ENCODE measurements around the gene PKMYT1.

The PKMYT1 gene

GRCh38 chr16:2992383-2993081, 12.3 kb upstream of the PKMYT1 start:
- no peak for DNase-seq

DNA sequence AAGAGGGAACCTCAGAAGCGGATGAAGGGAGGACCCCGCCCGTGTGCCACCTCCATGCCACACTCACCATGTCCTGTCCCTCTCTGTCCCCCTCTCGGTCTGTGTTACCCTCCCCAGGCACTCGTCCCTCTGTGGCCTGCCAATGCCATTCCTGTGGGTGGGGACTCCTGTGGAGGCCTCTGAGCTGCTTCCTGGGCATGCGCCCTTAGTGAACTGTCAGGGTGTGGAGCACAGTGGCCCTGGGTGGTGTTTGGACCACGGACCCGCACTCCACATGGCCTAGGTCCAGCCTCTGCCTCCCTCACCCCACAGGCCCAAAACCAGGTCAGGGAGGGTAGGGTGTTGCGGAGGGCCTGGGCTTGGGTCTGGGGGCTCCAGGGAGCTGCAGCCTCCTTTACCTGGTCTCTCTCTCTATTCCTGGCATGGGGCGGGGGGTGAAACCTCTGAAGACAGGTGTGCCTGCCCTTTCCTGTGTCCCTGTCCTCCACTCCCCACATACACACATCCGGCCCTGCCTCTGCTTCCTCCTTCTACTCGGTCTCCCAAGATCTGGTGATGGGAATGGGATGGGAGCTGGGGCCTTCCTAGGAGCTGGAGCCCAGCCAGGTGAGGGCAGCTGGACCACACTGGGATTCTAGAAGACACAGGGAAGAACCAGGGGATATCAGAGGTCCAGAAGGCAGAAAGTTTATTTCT, 11.5 kb upstream of the PKMYT1 start:
- DNase-seq = no peak

GRCh38 chr16:2990891-2991290, 10.6 kb upstream of the PKMYT1 start:
- DNase-seq = no peak

DNA sequence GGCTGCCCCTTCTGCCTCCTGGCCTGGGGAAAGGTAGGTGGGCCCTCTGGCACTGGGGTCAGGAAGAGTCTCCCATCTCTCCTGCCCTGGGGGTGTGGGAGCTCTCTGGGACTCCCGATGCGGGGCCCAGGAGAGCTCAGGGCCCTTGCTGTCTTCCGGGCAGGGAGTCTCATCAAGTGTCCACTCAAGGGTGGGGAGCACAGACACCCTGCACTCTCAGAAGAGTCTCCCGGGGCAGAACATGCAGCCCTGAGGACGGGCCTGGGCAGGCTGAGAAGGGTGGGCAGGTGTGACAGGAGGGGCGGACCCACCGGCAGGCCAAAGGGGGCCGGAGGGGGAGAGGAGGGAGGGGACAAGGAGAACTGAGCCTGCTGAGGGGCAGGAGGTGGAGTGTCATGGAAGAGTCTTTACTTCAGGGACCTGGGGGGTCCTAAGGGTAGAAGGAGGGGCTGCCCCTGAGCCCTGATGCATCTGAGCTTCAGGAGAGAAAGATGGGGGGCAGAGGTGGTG, 8.4 kb upstream of the PKMYT1 start:
- DNase-seq = no peak

GRCh38 chr16:2987833-2988232, 7.6 kb upstream of the PKMYT1 start:
- DNase-seq = no peak

DNA sequence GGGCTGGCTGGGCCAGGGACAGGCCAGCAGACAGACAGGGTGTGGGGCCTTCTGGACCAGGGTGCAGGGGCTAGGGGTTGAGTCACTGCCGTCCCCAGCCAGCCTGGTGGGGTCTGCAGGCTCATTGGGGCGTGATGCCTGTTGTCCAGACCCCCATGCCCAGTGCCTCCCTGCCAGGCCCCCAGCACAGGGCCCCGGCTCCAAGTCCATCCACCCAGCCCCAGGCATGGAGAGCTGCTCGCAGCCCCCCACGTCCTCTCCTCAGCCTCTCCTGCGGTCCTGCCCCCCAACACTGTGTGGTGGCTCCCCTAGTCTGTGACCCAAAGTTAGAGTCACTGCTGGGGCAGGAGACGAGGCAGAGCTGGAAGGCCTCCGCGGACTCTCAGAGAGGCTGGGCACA, 7.0 kb upstream of the PKMYT1 start:
- no peak for DNase-seq

GRCh38 chr16:2986623-2987188, 6.5 kb upstream of the PKMYT1 start:
- DNase-seq = no peak

- DNase-seq = peak in 5 of 14 donors; percentile 16 to 95 (median 29)
Measured at GRCh38 chr16:2985893-2986355, 5.7 kb upstream of the PKMYT1 start.

DNA sequence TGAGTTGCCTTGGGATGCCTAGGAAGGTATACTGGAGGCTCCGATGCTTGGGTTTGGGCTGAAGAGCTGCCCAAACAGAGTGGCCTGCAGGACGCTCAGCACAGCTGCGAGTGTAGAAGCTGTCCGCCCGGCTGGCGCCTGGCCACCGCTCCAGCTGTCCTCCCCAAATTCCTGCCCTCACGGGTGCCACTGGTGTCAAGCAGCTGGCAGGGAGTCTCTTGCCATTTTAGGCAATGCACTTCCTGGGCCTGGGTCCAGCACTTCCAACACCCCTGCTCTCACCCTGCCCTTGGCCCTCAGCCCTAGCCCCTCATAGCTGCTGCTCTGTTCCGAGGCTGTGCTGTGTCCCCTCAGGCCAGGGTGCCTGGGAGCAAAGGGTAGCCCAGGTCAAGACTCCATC, 5.2 kb upstream of the PKMYT1 start:
- peak in 1 of 14 donors; percentile 44 for DNase-seq

DNA sequence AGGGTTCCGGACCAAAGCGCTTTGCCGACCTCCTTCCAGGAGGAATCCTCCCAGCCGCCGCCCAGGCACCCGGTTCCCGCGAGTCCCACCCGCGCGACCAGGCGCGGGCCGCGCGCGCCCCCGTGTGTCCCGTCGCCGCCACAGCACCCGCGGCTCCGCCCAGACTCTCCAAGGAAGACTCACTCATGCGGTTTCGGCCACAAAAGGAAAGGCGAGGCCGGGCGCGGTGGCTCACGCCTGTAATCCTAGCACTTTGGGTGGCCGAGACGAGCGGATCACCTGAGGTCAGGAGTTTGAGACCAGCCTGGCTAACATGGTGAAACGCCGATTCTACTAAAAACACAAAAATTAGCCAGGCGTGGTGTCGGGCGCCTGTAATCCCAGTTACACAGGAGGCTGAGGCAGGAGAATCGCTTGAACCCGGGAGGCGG, 3.5 kb upstream of the PKMYT1 start:
- DNase-seq = peak in 13 of 14 donors; percentile 30 to 80 (median 60)

GRCh38 chr16:2982402-2982801, 2.2 kb upstream of the PKMYT1 start:
- DNase-seq = no peak

- no peak for DNase-seq
Measured at GRCh38 chr16:2981899-2982250, 1.6 kb upstream of the PKMYT1 start.

- DNase-seq = no peak
Measured at GRCh38 chr16:2981177-2981898, 1.1 kb upstream of the PKMYT1 start.

DNA sequence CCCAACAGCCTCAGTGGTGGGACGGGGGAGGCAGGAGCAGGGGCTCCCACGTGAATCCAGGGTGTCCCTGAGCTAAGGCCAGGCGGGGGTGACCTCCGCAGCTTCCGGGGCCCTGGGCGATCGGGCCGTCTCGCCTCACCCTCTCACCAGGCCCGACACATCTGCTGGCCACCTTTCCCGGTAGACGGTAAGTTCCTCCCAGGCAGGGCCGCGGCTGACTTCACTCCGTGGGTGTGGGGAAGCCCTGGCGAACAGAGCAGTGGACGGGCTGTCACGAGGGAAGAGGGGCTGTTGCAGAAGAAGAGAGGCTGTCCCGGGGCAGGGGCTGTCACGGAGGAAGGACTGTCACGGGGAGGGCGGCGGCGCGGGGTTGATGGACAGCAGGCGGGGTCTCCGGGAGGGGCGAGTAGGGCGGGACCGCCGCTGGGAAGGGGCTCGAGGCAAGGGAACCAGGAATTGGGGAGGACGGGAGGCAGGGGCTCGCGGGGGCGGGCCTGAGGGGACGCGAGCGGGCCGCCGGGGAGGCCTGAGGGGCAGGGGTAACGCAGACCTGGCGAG, 498 bp downstream of the PKMYT1 start:
- no peak for DNase-seq

- DNase-seq = peak in 3 of 14 donors; percentile 8 to 17 (median 10)
Measured at GRCh38 chr16:2977440-2977839, 2.8 kb downstream of the PKMYT1 start.

DNA sequence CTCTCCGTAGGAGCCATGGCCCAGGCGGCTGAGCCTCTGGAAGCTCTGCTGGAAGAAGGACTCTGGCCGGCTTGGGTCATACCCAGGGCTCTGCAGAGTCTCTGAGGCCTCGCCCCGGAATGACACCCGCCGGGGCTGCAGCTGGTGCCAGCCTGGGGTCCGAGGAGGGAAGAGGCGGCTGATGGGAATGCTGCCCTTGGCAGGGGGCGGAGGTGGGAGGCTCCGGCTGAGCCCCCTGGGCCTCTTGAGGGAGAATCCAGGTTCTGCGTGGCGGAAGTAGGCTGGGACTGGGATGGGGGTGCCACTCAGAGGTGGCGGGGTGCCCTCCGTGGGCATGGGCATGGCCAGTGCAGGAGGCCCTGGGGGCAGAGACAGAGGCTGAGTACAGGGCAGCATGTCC, 3.6 kb downstream of the PKMYT1 start:
- DNase-seq = no peak

DNA sequence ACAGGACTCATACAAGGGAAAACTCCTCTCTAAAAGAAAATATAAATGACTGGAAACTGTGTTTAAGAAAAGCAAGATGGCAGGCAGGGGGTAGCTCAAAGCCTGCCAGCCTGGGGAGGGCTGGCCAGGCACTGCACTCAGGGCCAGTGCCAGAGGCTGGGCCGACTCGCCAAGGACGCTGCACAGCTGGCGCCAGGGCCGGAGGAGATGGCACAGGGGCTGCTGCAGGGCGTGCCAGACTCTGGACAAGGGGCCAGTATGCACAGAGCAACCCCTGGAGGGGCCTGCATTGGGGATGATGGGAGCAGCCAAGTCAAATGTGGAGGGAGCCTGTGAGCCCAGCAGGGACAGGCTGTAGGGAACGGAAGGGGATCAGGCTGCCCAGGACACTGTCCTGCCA, 4.0 kb downstream of the PKMYT1 start:
- DNase-seq = peak in 4 of 14 donors; percentile 5 to 64 (median 12)

- no peak for DNase-seq
Measured at GRCh38 chr16:2975161-2975795, 5.0 kb downstream of the PKMYT1 start.

- DNase-seq = no peak
Measured at GRCh38 chr16:2974319-2975056, 5.8 kb downstream of the PKMYT1 start.

DNA sequence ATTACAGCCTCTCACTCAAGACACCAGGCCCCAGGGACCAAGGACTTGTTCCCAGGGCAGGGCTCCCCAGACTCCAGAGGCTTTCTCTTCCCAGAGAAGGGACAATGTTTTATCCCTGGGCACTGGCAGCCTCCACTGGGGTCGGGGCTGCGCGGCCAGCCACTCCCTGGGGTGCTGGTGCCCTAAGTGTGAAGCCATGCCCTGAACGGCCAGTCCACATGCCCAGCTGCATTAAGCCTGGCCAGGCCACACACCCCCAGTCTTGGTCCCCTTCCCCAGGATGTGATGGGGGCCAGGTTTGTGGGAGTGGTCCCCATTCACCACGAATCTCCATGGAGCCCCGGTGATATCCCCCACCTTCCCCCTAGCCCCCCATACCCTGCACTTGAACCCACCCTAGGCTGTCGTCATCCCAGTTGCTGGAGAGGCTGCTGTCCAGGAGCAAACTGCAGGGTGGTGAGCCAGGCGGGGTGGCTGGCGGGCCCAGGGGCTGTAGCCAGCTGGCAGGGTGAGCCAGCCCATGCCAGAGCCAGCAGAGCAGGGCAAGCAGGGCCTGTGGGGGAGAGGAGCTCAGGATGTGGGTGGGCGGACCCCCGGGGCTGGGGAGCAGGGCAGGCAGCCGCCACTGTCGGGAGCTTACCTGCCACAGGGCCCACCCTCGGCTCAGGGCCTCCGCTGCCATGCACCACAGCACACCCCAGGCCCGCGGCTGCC, 6.5 kb downstream of the PKMYT1 start:
- DNase-seq = peak in 6 of 14 donors; percentile 20 to 54 (median 35)

Measured in C1 segment of cervical spinal cord (tissue), 14 donors.